HT1080 (cell line): Measurements from ENCODE around the gene MTFMT. TPM values are rescaled to one million over a fixed set of nuclear protein-coding genes. Genes with fewer than 3 reads are reported as not detected.
"Not testable (repeated sequence)": the region's sequence is repeated elsewhere in the genome, so short reads cannot be mapped to it uniquely, and the experiment has no call there.

Experiments
- DNase-seq: peaks from one replicate; pipeline ENCODE4 v3.0.0-alpha.2; 2015; ENCODE audit warnings: low read depth
- total RNA-seq: library from RNA; depleted of rRNA; stranded (reverse); fragments of >200 nt; shearing (Covaris generic); gene quantifications from 2 replicates; pipeline ENCODE4 v1.2.3, GENCODE V29; 2014

MTFMT gene
- total RNA-seq, 1 experiment from 2014 or later = 32.2 TPM

GRCh38 chr15:65038836-65039235 is 9.4 kb upstream of the MTFMT start:
- no peak for DNase-seq

DNA sequence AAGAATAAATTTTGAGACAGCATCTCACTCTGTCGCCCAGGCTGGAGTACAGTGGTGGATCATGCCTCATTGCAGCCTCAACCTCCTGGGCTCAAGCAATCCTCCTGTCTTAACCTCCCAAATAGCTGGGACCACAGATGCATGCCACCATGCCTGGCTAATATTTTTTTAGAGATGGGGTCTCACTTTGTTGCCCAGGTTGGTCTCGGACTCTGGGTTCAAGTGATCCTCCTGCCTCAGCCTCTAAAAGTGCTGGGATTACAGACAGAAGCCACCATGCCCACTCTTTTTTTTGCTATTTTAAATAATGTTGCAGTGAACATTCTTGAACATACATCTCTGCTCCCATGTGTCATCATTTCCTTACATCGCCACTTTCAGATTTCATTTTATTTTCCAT is 9.0 kb upstream of the MTFMT start:
- no peak for DNase-seq

DNA sequence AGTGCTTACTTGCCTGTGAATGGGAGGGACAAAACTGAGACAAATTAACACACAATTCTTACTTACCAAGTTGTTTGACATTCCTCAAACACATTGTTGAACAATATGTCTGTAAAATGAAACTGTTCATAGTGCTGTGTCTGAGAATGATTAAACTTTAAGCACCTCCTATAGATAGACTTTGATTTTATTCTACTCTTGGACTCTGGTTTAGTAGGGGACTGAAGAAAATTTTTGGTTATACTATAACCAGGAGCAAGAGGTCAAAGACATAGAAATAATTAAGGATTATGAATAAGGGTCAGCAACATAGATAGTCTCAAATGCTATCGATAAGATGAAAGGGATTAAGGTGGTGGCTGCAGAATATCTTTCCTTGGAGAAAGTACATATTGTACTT is 7.9 kb upstream of the MTFMT start:
- DNase-seq = no peak

- no peak for DNase-seq
Measured at GRCh38 chr15:65034719-65035118, 5.3 kb upstream of the MTFMT start.

- peak; percentile 42 for DNase-seq
Measured at GRCh38 chr15:65033659-65034269, 4.3 kb upstream of the MTFMT start.

GRCh38 chr15:65032801-65033537 is 3.5 kb upstream of the MTFMT start:
- peak; percentile 79 for DNase-seq

GRCh38 chr15:65029736-65030208 is 333 bp upstream of the MTFMT start:
- no peak for DNase-seq

DNA sequence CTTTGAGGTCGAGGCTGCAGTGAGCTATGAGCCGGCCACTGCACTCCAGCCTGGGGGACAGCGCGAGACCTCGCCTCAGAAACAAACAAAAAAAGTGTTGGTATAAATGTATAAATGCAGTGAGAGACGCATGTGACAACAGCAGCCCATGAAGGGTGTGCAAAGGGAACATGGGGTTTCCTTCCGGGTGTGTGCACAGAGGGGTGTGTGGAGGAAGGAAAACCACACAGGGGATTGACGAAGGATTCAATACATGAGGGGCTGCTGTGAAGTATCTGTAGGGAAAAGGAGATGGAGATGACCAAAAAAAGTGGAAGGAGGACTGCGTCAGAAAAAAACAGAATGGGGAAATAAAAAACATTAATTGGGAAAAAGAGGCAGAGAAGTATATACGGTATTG is 1.1 kb downstream of the MTFMT start:
- DNase-seq = no peak

GRCh38 chr15:65027593-65027992 is 1.8 kb downstream of the MTFMT start:
- no peak for DNase-seq

DNA sequence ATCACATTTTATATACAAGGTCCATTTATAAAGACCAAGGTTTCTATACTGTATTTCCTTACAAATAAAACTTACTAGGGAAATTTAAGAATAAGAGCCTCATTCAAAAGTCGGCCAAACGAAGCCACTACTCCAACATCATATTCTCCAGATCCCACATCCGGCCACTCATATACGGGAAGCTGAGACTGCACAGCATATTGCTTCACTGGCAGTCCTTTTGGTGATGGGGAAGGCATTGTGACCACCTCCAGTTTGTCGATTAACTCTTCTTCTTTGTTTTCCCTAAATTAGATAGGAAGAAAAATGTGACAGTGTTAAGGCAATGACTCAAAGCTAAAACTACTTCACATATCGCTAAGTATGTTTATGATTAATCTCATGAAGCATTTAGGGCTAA is 2.7 kb downstream of the MTFMT start:
- DNase-seq = no peak

GRCh38 chr15:65021488-65021887 is 8.0 kb downstream of the MTFMT start:
- DNase-seq = no peak

DNA sequence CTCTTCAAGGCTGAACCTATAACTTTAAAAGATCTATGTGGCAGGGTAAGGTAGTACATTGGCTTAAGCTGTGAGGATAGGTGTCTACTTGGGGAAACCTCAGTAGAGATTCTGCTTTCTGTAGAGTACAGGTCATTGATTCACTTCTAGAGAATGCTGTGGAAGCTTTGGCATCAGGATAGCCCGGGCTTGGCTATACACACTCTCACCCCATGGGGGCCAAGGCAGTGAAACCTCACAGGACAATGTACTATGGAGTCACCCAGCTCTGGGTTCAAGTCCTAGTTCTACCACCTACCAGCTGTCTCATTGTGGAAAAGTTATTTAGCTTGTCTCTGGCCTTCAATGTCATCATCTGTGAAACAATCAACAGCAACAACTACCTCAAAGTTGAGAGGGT is 9.0 kb downstream of the MTFMT start:
- DNase-seq = no peak

DNA sequence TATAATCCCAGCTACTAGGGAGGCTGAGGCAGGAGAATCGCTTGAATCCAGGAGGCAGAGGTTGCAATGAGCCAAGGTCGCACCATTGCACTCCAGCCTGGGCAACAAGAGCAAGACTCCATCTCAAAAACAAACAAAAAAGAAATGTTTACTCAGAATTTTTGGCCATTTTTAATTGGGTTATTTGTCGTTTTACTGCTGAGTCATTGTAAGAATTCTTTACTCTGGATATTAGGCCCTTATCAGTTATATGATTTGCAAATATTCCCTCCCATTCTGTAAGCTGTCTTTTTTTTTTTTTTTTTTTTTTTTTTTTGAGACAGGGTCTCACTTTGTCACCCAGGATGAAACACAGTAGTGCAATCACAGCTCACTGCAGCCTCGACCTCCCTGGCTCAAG is 18.2 kb downstream of the MTFMT start:
- DNase-seq = not testable (repeated sequence)

DNA sequence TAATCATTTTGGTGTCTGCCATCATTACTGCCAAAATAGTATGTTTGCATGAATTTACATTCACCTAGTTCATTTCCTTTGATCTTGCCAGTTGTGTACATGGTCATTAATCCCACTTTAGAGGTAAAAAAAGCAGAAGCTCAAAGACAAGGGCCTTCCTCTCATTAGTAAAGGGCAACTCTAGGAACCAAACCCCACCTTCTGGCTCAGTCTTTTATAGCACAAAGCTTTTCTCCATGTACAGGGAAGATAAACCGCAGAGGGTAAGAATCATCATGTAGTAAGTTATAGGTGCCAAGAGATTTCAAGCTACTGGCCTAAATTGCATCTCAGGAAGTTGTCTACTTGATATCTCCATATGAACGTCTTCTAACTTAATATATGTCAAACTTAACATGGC is 20.5 kb downstream of the MTFMT start:
- no peak for DNase-seq

DNA sequence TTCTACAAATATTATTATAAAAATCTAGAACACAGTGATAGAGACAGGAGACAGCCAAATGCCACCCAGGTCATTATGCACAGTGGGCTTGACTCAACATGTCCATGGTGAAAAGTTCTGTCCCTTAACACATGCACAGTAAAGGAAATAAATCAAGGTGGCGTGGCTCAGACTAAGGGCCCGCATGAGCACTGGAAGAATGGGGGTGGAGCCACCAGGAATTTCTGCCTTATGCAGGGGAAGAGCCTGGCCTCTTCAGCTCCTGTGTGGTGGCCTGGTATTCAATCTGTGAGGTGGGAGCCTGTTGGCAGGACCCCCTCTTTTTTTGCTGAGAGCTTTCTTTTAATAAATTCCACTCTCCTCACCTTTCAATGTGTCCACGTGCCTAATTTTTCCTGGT is 22.6 kb downstream of the MTFMT start:
- DNase-seq = no peak

- DNase-seq = no peak
Measured at GRCh38 chr15:65004993-65005392, 24.4 kb downstream of the MTFMT start.

DNA sequence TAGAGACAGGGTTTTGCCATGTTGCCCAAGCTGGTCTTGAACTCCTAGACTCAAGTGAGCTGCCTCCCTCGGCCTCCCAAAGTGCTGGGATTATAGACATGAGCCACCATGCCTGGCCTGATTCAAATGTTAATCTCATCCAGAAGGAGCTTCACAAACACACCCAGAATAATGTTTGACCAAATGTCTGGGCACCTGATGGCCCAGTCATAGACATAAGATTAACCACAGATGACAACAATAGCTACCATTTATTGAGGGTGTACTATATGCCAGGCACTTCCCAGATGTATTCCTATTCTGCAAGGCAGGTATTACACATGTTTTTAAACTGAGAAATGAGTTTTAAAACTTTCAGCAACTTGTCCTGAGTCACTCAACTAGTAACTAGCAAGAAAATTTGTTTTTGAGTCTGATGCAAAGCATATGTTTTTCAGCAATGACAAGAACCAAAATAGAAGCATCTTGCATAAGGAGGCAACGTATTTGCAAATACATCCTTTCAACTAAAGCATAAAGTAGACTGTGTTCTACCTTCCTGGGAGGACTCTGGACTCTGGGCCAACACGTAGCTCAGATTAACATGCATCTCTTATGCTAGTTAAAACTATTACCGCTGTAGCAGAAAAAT is 31.6 kb downstream of the MTFMT start:
- no peak for DNase-seq

GRCh38 chr15:64997066-64997465 is 32.4 kb downstream of the MTFMT start:
- DNase-seq = no peak

GRCh38 chr15:64993290-64993689 is 36.1 kb downstream of the MTFMT start:
- no peak for DNase-seq

DNA sequence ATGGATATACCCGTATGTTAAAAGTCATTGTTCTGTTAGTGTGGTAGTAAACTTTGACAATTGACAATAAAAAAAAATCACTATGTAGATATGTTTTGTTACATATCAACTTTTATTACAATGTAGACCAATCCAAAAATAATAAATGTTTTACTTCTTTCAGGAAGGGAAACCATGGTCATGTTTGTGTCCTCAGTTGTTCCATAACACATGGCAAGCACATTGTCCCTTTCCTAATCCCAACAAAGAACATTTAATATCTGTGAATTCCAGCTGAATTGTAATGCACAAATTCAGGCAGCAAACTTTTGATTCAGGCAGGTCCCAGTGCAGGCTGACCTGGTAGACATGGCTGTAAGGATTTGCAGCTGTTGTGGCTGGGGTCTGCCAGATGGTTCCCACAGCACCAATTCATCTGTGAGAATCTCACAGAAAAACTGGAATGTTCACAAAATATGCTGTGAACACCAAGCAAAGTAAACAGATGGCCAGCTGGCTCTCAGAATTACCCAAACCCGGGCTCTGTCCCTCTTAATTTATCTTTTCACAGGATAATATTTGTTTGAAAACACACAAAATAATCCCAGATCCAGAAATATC is 37.8 kb downstream of the MTFMT start:
- no peak for DNase-seq

- DNase-seq = no peak
Measured at GRCh38 chr15:64990168-64990470, 39.3 kb downstream of the MTFMT start.

- peak; percentile 92 for DNase-seq
Measured at GRCh38 chr15:64989416-64990167, 39.8 kb downstream of the MTFMT start, which contains the start of gene SPG21. Gene SPG21, minus strand, starts transcription at chr15:64989914. Its CDS starts 6,345 bp downstream, at chr15:64983569.
